Measurements from ENCODE around the gene KRTDAP. TPM values are rescaled to one million over a fixed set of nuclear protein-coding genes. Genes with fewer than 3 reads are reported as not detected.

KRTDAP gene
- polyA plus RNA-seq, 1 donor (not counting 4 experiments of a cell fraction or from before 2014, with no cell fraction given): 85.4 TPM

DNA sequence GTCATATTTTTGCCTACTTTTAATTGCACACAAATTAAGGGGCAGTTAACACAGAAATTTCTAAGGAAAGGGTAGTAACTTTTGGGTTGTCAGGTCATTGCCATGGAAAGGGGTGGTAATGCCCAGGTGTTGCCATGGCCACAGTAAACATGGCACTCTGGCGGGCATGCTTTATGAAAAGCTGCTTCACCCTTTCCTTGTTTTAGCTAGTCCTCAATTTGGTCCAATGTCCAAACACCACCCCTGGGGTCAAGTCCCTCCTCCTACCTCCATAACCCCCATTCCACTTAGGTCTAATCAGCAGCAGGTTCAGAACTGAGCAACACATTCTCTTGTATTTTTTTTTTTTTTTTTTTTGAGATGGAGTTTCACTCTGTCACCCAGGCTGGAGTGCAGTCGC lies 35.6 kb downstream of the KRTDAP start:
- TF ChIP-seq EZH2 (IDR thresholded peaks at IDR 0.05; ENCODE audit: low read length) (no peak), CTCF (optimal IDR thresholded peaks at IDR 0.05 in 1 of 3, IDR thresholded peaks at IDR 0.05 in 1 of 3, conservative IDR thresholded peaks at IDR 0.05 in 1 of 3; ENCODE audit: extremely low read depth in 1 of 3, insufficient read depth in 2 of 3, low read length in 3 of 3) (no peak)
- FAIRE-seq (no peak), DNase-seq (ENCODE audit: low read depth, low spot score) (no peak)
- H3K9me3 ChIP-seq (ENCODE audit: control insufficient read depth, low read depth, low read length): no peaks in the 10 kb centered on the region
- H3K9ac ChIP-seq (ENCODE audit: control insufficient read depth, extremely low read depth, insufficient read depth, low read length): no peak overlapping the region
- H3K4me2 ChIP-seq (ENCODE audit: control insufficient read depth, extremely low read depth, insufficient read depth, low read depth, low read length): no peak overlapping the region
- H3K79me2 ChIP-seq (ENCODE audit: control insufficient read depth, insufficient read depth, low read length): no peaks in the 10 kb centered on the region
- H3K9me1 ChIP-seq (ENCODE audit: control insufficient read depth, extremely low read depth, insufficient read depth, low read length): no peaks in the 10 kb centered on the region
- no peak overlapping the region for H3K4me3 ChIP-seq (ENCODE audit: control insufficient read depth in 2 of 3, extremely low read depth in 1 of 3, insufficient read depth in 2 of 3, low read depth in 1 of 3, low read length in 3 of 3)
- peaks cover 17% of the 10 kb centered on the region for H3K27me3 ChIP-seq (ENCODE audit: control insufficient read depth, extremely low read depth, insufficient read depth, low read length)
- no peaks in the 10 kb centered on the region for H4K20me1 ChIP-seq (ENCODE audit: control insufficient read depth, extremely low read depth, insufficient read depth, low read length)
- H2AFZ ChIP-seq (ENCODE audit: control insufficient read depth, low read length): no peak overlapping the region
- H3K27ac ChIP-seq (ENCODE audit: control insufficient read depth, insufficient read depth, low read length): no peak overlapping the region
- H3K4me1 ChIP-seq (ENCODE audit: control insufficient read depth, extremely low read depth, insufficient read depth, low read length): no peaks in the 10 kb centered on the region
- dilution Hi-C loops (cut with MboI; ENCODE audit: extremely low pct_ligation_motif_present, low sequenced_read_pairs): no loop called here
- H3K36me3 ChIP-seq (ENCODE audit: control insufficient read depth in 2 of 2, extremely low read depth in 1 of 2, insufficient read depth in 2 of 2, low read length in 2 of 2): no peaks in the 10 kb centered on the region

GRCh38 chr19:35451338-35452096 lies 38.7 kb downstream of the KRTDAP start:
- DNase-seq (ENCODE audit: low read depth, low spot score) (no peak), FAIRE-seq (no peak)
- dilution Hi-C loops (cut with MboI; ENCODE audit: extremely low pct_ligation_motif_present, low sequenced_read_pairs): no loop called here
- Histone ChIP-seq H3K27ac (ENCODE audit: control insufficient read depth, insufficient read depth, low read length) (no peak overlapping the region), H3K36me3 (ENCODE audit: control insufficient read depth in 2 of 2, extremely low read depth in 1 of 2, insufficient read depth in 2 of 2, low read length in 2 of 2) (no peaks in the 10 kb centered on the region), H3K4me1 (ENCODE audit: control insufficient read depth, extremely low read depth, insufficient read depth, low read length) (no peaks in the 10 kb centered on the region), H3K27me3 (ENCODE audit: control insufficient read depth, extremely low read depth, insufficient read depth, low read length) (peaks cover 31% of the 10 kb centered on the region), H3K9me3 (ENCODE audit: control insufficient read depth, low read depth, low read length) (no peaks in the 10 kb centered on the region), H3K4me3 (ENCODE audit: control insufficient read depth in 2 of 3, extremely low read depth in 1 of 3, insufficient read depth in 2 of 3, low read depth in 1 of 3, low read length in 3 of 3) (no peak overlapping the region), H3K9me1 (ENCODE audit: control insufficient read depth, extremely low read depth, insufficient read depth, low read length) (no peaks in the 10 kb centered on the region), H4K20me1 (ENCODE audit: control insufficient read depth, extremely low read depth, insufficient read depth, low read length) (no peaks in the 10 kb centered on the region), H3K9ac (ENCODE audit: control insufficient read depth, extremely low read depth, insufficient read depth, low read length) (no peak overlapping the region), H2AFZ (ENCODE audit: control insufficient read depth, low read length) (no peak overlapping the region), H3K4me2 (ENCODE audit: control insufficient read depth, extremely low read depth, insufficient read depth, low read depth, low read length) (no peak overlapping the region), H3K79me2 (ENCODE audit: control insufficient read depth, insufficient read depth, low read length) (no peaks in the 10 kb centered on the region)
- TF ChIP-seq EZH2 (IDR thresholded peaks at IDR 0.05; ENCODE audit: low read length): no peak

Data from keratinocyte (primary cell).